ENCODE results near the gene CFAP99.

The CFAP99 gene

GRCh38 chr4:2443956-2444740 is 25.4 kb downstream of the CFAP99 start:
- CTCF ChIA-PET: no interaction called here
- TF ChIP-seq FOXA1 (IDR thresholded peaks at IDR 0.05): no peak
- no peak for TF ChIP-seq ZNF384 (IDR thresholded peaks at IDR 0.05)
- TF ChIP-seq, protein P1, sequence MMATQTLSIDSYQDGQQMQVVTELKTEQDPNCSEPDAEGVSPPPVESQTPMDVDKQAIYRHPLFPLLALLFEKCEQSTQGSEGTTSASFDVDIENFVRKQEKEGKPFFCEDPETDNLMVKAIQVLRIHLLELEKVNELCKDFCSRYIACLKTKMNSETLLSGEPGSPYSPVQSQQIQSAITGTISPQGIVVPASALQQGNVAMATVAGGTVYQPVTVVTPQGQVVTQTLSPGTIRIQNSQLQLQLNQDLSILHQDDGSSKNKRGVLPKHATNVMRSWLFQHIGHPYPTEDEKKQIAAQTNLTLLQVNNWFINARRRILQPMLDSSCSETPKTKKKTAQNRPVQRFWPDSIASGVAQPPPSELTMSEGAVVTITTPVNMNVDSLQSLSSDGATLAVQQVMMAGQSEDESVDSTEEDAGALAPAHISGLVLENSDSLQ (IDR thresholded peaks at IDR 0.05): no peak
- TF ChIP-seq L3MBTL2 (conservative IDR thresholded peaks at IDR 0.05): no peak
- no peak for TF ChIP-seq CTBP1 (IDR thresholded peaks at IDR 0.05; ENCODE audit: borderline replicate concordance)
- TF ChIP-seq SP1 (IDR thresholded peaks at IDR 0.05): no peak
- TF ChIP-seq LEF1 (IDR thresholded peaks at IDR 0.05; ENCODE audit: borderline replicate concordance): no peak
- TF ChIP-seq TARDBP (IDR thresholded peaks at IDR 0.05): no peak
- TF ChIP-seq SUZ12 (IDR thresholded peaks at IDR 0.05): no peak
- no peak for TF ChIP-seq FOXM1 (IDR thresholded peaks at IDR 0.05; ENCODE audit: borderline replicate concordance)
- DNase-seq (ENCODE audit: extremely low spot score): no peak
- POLR2A ChIA-PET: interaction anchor here (0.7 kb wide), 1 partner anchor 91 kb away, joined by 3 read pairs; no protein-coding TSS in a partner anchor

- no peak for DNase-seq (ENCODE audit: extremely low spot score)
- no peak for TF ChIP-seq TARDBP (IDR thresholded peaks at IDR 0.05)
- TF ChIP-seq L3MBTL2 (conservative IDR thresholded peaks at IDR 0.05): no peak
- TF ChIP-seq ZNF384 (IDR thresholded peaks at IDR 0.05): no peak
- TF ChIP-seq FOXM1 (IDR thresholded peaks at IDR 0.05; ENCODE audit: borderline replicate concordance): no peak
- TF ChIP-seq NFRKB (IDR thresholded peaks at IDR 0.05): no peak
- TF ChIP-seq ELF4 (IDR thresholded peaks at IDR 0.05): no peak
- no peak for TF ChIP-seq SUZ12 (IDR thresholded peaks at IDR 0.05)
- TF ChIP-seq, protein P1 (IDR thresholded peaks at IDR 0.05): no peak
- no peak for TF ChIP-seq BHLHE40 (IDR thresholded peaks at IDR 0.05; ENCODE audit: borderline replicate concordance)
- TF ChIP-seq ARNT (IDR thresholded peaks at IDR 0.05): no peak
- TF ChIP-seq LEF1 (IDR thresholded peaks at IDR 0.05; ENCODE audit: borderline replicate concordance): no peak
- TF ChIP-seq SP1 (IDR thresholded peaks at IDR 0.05): no peak
- TF ChIP-seq FOXK2 (IDR thresholded peaks at IDR 0.05): no peak
- TF ChIP-seq CTBP1 (IDR thresholded peaks at IDR 0.05; ENCODE audit: borderline replicate concordance): no peak
- ChIA-PET POLR2A (interaction anchor here (1.0 kb wide), 1 partner anchor 24 kb away, joined by 3 read pairs; the partner anchor contains the start of gene RNF4), CTCF (no interaction called here)
These were observed 26.4 kb downstream of the CFAP99 start for GRCh38 chr4:2445130-2445529.

- no peak for DNase-seq (ENCODE audit: extremely low spot score)
- no peak for TF ChIP-seq CTBP1 (IDR thresholded peaks at IDR 0.05; ENCODE audit: borderline replicate concordance)
- no peak for TF ChIP-seq TARDBP (IDR thresholded peaks at IDR 0.05)
- TF ChIP-seq NFRKB (IDR thresholded peaks at IDR 0.05): no peak
- TF ChIP-seq LEF1 (IDR thresholded peaks at IDR 0.05; ENCODE audit: borderline replicate concordance): no peak
- TF ChIP-seq, protein P1 (IDR thresholded peaks at IDR 0.05): no peak
- no peak for TF ChIP-seq SUZ12 (IDR thresholded peaks at IDR 0.05)
- TF ChIP-seq ARNT (IDR thresholded peaks at IDR 0.05): no peak
- no peak for TF ChIP-seq FOXM1 (IDR thresholded peaks at IDR 0.05; ENCODE audit: borderline replicate concordance)
- no peak for TF ChIP-seq SP1 (IDR thresholded peaks at IDR 0.05)
- TF ChIP-seq ELF4 (IDR thresholded peaks at IDR 0.05): no peak
- no peak for TF ChIP-seq ZNF384 (IDR thresholded peaks at IDR 0.05)
- no peak for TF ChIP-seq L3MBTL2 (conservative IDR thresholded peaks at IDR 0.05)
- TF ChIP-seq HDGF (IDR thresholded peaks at IDR 0.05; ENCODE audit: borderline replicate concordance): no peak
- TF ChIP-seq FOXK2 (IDR thresholded peaks at IDR 0.05): no peak
- no peak for TF ChIP-seq BHLHE40 (IDR thresholded peaks at IDR 0.05; ENCODE audit: borderline replicate concordance)
- no peak for TF ChIP-seq FOXA1 (IDR thresholded peaks at IDR 0.05)
- ChIA-PET CTCF (no interaction called here), POLR2A (interaction anchor here (1.0 kb wide), 1 partner anchor 24 kb away, joined by 3 read pairs; the partner anchor contains the start of gene RNF4)
These were observed 26.8 kb downstream of the CFAP99 start for GRCh38 chr4:2445571-2445970.

DNA sequence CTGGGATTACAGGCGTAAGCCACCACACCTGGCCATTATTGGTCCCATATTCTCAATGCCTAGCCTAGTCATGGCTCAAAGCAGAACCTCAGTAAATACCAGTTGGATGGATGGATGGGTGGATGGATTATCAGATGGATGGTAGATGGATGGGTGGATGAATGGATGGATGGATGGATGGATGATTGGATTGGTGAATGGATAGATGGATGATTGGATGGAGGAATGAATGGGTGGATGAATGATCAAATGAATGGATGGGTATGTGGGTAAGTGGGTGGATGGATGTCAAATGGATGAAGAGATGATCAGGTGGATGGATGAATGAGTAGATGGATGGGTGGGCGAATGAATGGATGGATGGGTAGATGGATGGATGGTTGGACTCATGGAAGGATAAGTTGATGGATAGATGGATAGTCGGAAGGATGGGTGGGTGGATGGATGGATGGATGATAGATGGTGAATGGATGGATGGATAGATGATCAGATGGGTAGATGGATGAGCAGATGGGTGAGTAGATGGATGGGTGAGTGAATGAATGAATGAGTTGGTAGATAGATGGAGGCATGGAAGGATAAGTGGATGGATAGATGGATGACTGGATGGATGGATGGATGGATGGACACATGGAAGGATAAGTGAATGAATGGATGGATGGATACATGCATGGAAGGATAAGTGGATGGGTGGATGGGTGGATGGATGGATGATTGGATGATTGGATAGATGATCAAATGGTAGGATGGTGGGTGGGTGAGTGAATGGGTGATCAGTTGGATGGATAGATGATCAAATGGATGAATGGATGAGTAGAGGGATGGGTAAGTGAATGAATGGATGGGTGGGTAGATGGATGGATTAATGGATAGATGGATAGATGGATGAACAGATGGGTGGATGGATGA is 28.2 kb downstream of the CFAP99 start:
- DNase-seq (ENCODE audit: extremely low spot score): no peak
- CTCF ChIA-PET: no interaction called here
- POLR2A ChIA-PET: no interaction called here

DNA sequence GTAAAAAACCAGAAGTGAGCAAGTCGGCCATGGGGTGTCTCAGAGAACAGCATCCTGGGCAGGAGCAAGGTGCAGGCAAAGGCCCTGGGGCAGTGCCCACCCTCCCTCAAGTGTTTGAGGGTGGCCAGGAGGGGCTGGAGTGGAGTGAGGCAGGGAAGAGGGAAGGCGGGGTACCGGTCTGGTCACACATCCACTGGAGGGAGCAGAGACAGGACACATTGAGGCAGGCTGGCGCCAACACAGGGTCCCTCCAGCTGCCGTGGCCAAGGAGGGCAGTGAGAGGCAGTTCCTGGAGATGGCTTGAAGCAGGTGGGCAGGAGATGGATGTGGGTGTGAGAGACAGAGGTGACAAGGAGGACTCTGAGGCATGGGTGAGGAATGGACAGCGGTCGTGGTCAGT is 29.8 kb downstream of the CFAP99 start:
- POLR2A ChIA-PET: interaction anchor here (1.0 to 1.3 kb wide), 2 partner anchors 17 to 20 kb away, joined by 3 to 4 read pairs; partner anchors contain the start of gene RNF4
- CTCF ChIA-PET: no interaction called here
- no peak for TF ChIP-seq ZNF384 (IDR thresholded peaks at IDR 0.05)
- no peak for TF ChIP-seq ARNT (IDR thresholded peaks at IDR 0.05)
- TF ChIP-seq FOXA1 (IDR thresholded peaks at IDR 0.05): no peak
- TF ChIP-seq FOXM1 (IDR thresholded peaks at IDR 0.05; ENCODE audit: borderline replicate concordance): no peak
- no peak for TF ChIP-seq L3MBTL2 (conservative IDR thresholded peaks at IDR 0.05)
- TF ChIP-seq FOXK2 (IDR thresholded peaks at IDR 0.05): no peak
- TF ChIP-seq BHLHE40 (IDR thresholded peaks at IDR 0.05; ENCODE audit: borderline replicate concordance): no peak
- TF ChIP-seq LEF1 (IDR thresholded peaks at IDR 0.05; ENCODE audit: borderline replicate concordance): no peak
- TF ChIP-seq, protein P1 (IDR thresholded peaks at IDR 0.05): no peak
- DNase-seq (ENCODE audit: extremely low spot score): no peak

More for the DNA sequence above, 28.2 kb downstream of the CFAP99 start:
- TF ChIP-seq FOXA1 (IDR thresholded peaks at IDR 0.05) (no peak), TARDBP (IDR thresholded peaks at IDR 0.05) (no peak), FOXK2 (IDR thresholded peaks at IDR 0.05) (no peak), NFRKB (IDR thresholded peaks at IDR 0.05) (no peak), HDGF (IDR thresholded peaks at IDR 0.05; ENCODE audit: borderline replicate concordance) (no peak), LEF1 (IDR thresholded peaks at IDR 0.05; ENCODE audit: borderline replicate concordance) (no peak), ZNF384 (IDR thresholded peaks at IDR 0.05) (no peak), SP1 (IDR thresholded peaks at IDR 0.05) (no peak), CTBP1 (IDR thresholded peaks at IDR 0.05; ENCODE audit: borderline replicate concordance) (no peak), ARNT (IDR thresholded peaks at IDR 0.05) (no peak), L3MBTL2 (conservative IDR thresholded peaks at IDR 0.05) (no peak)

Measured in HEK293T (cell line).